ENCODE results near the gene TUSC7. TPM values are rescaled to one million over a fixed set of nuclear protein-coding genes. Genes with fewer than 3 reads are reported as not detected.

The TUSC7 gene
- total RNA-seq, 4 donors from 2014 or later, result not detected

- H3K4me3 ChIP-seq, result no peak overlapping the region
- no peaks in the 10 kb centered on the region for H3K36me3 ChIP-seq
- H3K4me1 ChIP-seq, result no peaks in the 10 kb centered on the region
- TF ChIP-seq POLR2A (IDR thresholded peaks at IDR 0.05), result no peak
- no peak for TF ChIP-seq CTCF (IDR thresholded peaks at IDR 0.05)
- no peak for DNase-seq
- no peaks in the 10 kb centered on the region for H3K9me3 ChIP-seq
- no peak overlapping the region for H3K27ac ChIP-seq
- H3K27me3 ChIP-seq, result no peaks in the 10 kb centered on the region
These were observed 6.9 kb downstream of the TUSC7 start for GRCh38 chr3:116716490-116716889.

- Histone ChIP-seq H3K9me3 (no peaks in the 10 kb centered on the region), H3K27me3 (no peaks in the 10 kb centered on the region), H3K36me3 (no peaks in the 10 kb centered on the region), H3K27ac (no peak overlapping the region), H3K4me1 (no peaks in the 10 kb centered on the region), H3K4me3 (no peak overlapping the region)
- no peak for DNase-seq
- TF ChIP-seq CTCF (IDR thresholded peaks at IDR 0.05) (no peak), POLR2A (IDR thresholded peaks at IDR 0.05) (no peak)
These were observed 8.0 kb downstream of the TUSC7 start for GRCh38 chr3:116717566-116717965.

- TF ChIP-seq POLR2A (IDR thresholded peaks at IDR 0.05) (no peak), CTCF (IDR thresholded peaks at IDR 0.05) (no peak)
- Histone ChIP-seq H3K27ac (no peak overlapping the region), H3K27me3 (no peaks in the 10 kb centered on the region), H3K9me3 (no peaks in the 10 kb centered on the region), H3K4me3 (no peak overlapping the region), H3K4me1 (no peaks in the 10 kb centered on the region), H3K36me3 (no peaks in the 10 kb centered on the region)
- DNase-seq, result no peak
These were observed 18.9 kb downstream of the TUSC7 start for GRCh38 chr3:116728454-116728853.

GRCh38 chr3:116734243-116734642 is 24.7 kb downstream of the TUSC7 start:
- no peak overlapping the region for H3K4me3 ChIP-seq
- H3K27ac ChIP-seq, result no peak overlapping the region
- TF ChIP-seq CTCF (IDR thresholded peaks at IDR 0.05), result no peak
- no peak for TF ChIP-seq POLR2A (IDR thresholded peaks at IDR 0.05)
- no peaks in the 10 kb centered on the region for H3K27me3 ChIP-seq
- no peaks in the 10 kb centered on the region for H3K36me3 ChIP-seq
- H3K9me3 ChIP-seq, result no peaks in the 10 kb centered on the region
- no peak for DNase-seq
- no peaks in the 10 kb centered on the region for H3K4me1 ChIP-seq

- no peaks in the 10 kb centered on the region for H3K4me1 ChIP-seq
- no peak overlapping the region for H3K27ac ChIP-seq
- no peaks in the 10 kb centered on the region for H3K9me3 ChIP-seq
- TF ChIP-seq POLR2A (IDR thresholded peaks at IDR 0.05) (no peak), CTCF (IDR thresholded peaks at IDR 0.05) (no peak)
- no peaks in the 10 kb centered on the region for H3K27me3 ChIP-seq
- H3K4me3 ChIP-seq, result no peak overlapping the region
- no peak for DNase-seq
- no peaks in the 10 kb centered on the region for H3K36me3 ChIP-seq
These were observed 30.1 kb downstream of the TUSC7 start for GRCh38 chr3:116739678-116740077.

GRCh38 chr3:116740293-116740692 is 30.7 kb downstream of the TUSC7 start:
- no peaks in the 10 kb centered on the region for H3K9me3 ChIP-seq
- TF ChIP-seq CTCF (IDR thresholded peaks at IDR 0.05), result no peak
- no peak for TF ChIP-seq POLR2A (IDR thresholded peaks at IDR 0.05)
- no peak for DNase-seq
- H3K4me3 ChIP-seq, result no peak overlapping the region
- no peaks in the 10 kb centered on the region for H3K36me3 ChIP-seq
- no peaks in the 10 kb centered on the region for H3K4me1 ChIP-seq
- no peak overlapping the region for H3K27ac ChIP-seq
- no peaks in the 10 kb centered on the region for H3K27me3 ChIP-seq
